AG09319 (cell line): ENCODE measurements around the gene TSTD1.
"Not testable (repeated sequence)": the region's sequence is repeated elsewhere in the genome, so short reads cannot be mapped to it uniquely, and the experiment has no call there.

Experiments
- DNase-seq: peaks from one replicate; pipeline ENCODE4 v3.0.0-alpha.2; 2010; ENCODE audit warnings: low read depth; ENCODE audit errors: extremely low read depth
- CTCF ChIP-seq: IDR thresholded peaks from 2 replicates; pipeline ENCODE4 v1.5.1; 2011; ENCODE audit warnings: low read depth, mild to moderate bottlenecking, inconsistent platforms, low read length, moderate library complexity

The TSTD1 gene

GRCh38 chr1:161033751-161034150 lies 5.0 kb downstream of the TSTD1 start:
- no peak for TF ChIP-seq CTCF
- DNase-seq, result no peak

- no peak for TF ChIP-seq CTCF
- no peak for DNase-seq
These were observed 6.4 kb downstream of the TSTD1 start for GRCh38 chr1:161032409-161032808.

GRCh38 chr1:161031874-161032273 lies 6.9 kb downstream of the TSTD1 start:
- DNase-seq, result no peak
- no peak for TF ChIP-seq CTCF

- DNase-seq, result not testable (repeated sequence)
These were observed 9.3 kb downstream of the TSTD1 start for GRCh38 chr1:161029466-161029865.

GRCh38 chr1:161026954-161027353 lies 11.8 kb downstream of the TSTD1 start:
- not testable (repeated sequence) for DNase-seq

- not testable (repeated sequence) for DNase-seq
These were observed 16.3 kb downstream of the TSTD1 start for GRCh38 chr1:161022432-161022831.

- no peak for TF ChIP-seq CTCF
- DNase-seq, result no peak
These were observed 16.8 kb downstream of the TSTD1 start for GRCh38 chr1:161021970-161022353.

- no peak for TF ChIP-seq CTCF
These were observed 17.4 kb downstream of the TSTD1 start for GRCh38 chr1:161021165-161021969.

GRCh38 chr1:161020509-161021164 lies 18.1 kb downstream of the TSTD1 start, which contains the start of gene F11R:
TSS of gene F11R (minus strand) at chr1:161021152. CDS start at chr1:161021073, 79 bp downstream.
- DNase-seq, result no peak
- TF ChIP-seq CTCF, result no peak; the same call in 1 of the 2 replicates

More at GRCh38 chr1:161021165-161021969, 17.4 kb downstream of the TSTD1 start:
- DNase-seq, result no peak
